Ectodermal cell (in vitro differentiated cells): Measurements from ENCODE around the gene MUC20.
"Not testable (repeated sequence)": the region's sequence is repeated elsewhere in the genome, so short reads cannot be mapped to it uniquely, and the experiment has no call there.

Experiments used
- H3K27ac ChIP-seq: 2 replicates; pipeline ENCODE4 v1.7.0; 2013; ENCODE audit warnings: mild to moderate bottlenecking, low read depth, low read length; ENCODE audit not compliant: insufficient read depth, poor library complexity, severe bottlenecking
- H3K27me3 ChIP-seq: 2 replicates; pipeline ENCODE4 v1.7.0; 2013; ENCODE audit warnings: mild to moderate bottlenecking, low read length; ENCODE audit not compliant: insufficient read depth, control insufficient read depth, poor library complexity, severe bottlenecking
- H3K36me3 ChIP-seq: one replicate; pipeline ENCODE4 v1.7.0; 2013; ENCODE audit warnings: low read length; ENCODE audit not compliant: control insufficient read depth, insufficient read depth
- H3K4me1 ChIP-seq: one replicate; pipeline ENCODE4 v1.7.0; 2013; ENCODE audit warnings: low read length; ENCODE audit not compliant: control insufficient read depth, insufficient read depth
- H3K4me3 ChIP-seq: 2 replicates; pipeline ENCODE4 v1.7.0; 2013; ENCODE audit warnings: low read depth, low read length, control low read depth; ENCODE audit not compliant: insufficient read depth
- H3K9me3 ChIP-seq: 2 replicates; pipeline ENCODE4 v1.7.0; 2013; ENCODE audit warnings: mild to moderate bottlenecking, low read length, moderate library complexity; ENCODE audit not compliant: control insufficient read depth
- WGBS, 2 experiments: methylation state at CpG; one replicate each; pipeline ENCODE4 v1.1.7; 2013; ENCODE audit warnings: missing lambda C conversion rate in 2 of 2; 5-methylcytosine and 5-hydroxymethylcytosine counted together

The MUC20 gene

GRCh38 chr3:195749101-195749500 lies 28.3 kb downstream of the MUC20 start:
- H3K27me3 ChIP-seq, result peaks cover 32% of the 10 kb centered on the region
- not testable (repeated sequence) for H3K4me1 ChIP-seq, H3K36me3 ChIP-seq, H3K4me3 ChIP-seq, H3K9me3 ChIP-seq, H3K27ac ChIP-seq
- WGBS, 2 experiments, result 92 to 93% methylated on average over 5 of the region's 5 CpGs

- no peak overlapping the region for H3K27ac ChIP-seq
- H3K36me3 ChIP-seq, result no peaks in the 10 kb centered on the region
- H3K27me3 ChIP-seq, result peaks cover 28% of the 10 kb centered on the region
- H3K9me3 ChIP-seq, result no peaks in the 10 kb centered on the region
- 91% methylated on average over 26 to 30 of the region's 30 CpGs for WGBS, 2 experiments
- H3K4me1 ChIP-seq, result no peaks in the 10 kb centered on the region
- no peak overlapping the region for H3K4me3 ChIP-seq
These were observed 30.2 kb downstream of the MUC20 start for GRCh38 chr3:195750797-195751520.

- 90 to 91% methylated on average over 7 of the region's 7 CpGs for WGBS, 2 experiments
- Histone ChIP-seq H3K9me3 (no peaks in the 10 kb centered on the region), H3K27ac (no peak overlapping the region)
These were observed 30.8 kb downstream of the MUC20 start for GRCh38 chr3:195751560-195751959.

GRCh38 chr3:195752066-195752465 lies 31.3 kb downstream of the MUC20 start:
- H3K4me3 ChIP-seq, result no peak overlapping the region
- WGBS, 2 experiments, result 89 to 93% methylated on average over 13 of the region's 13 CpGs
- no peaks in the 10 kb centered on the region for H3K4me1 ChIP-seq
- H3K27me3 ChIP-seq, result peaks cover 18% of the 10 kb centered on the region
- no peaks in the 10 kb centered on the region for H3K36me3 ChIP-seq
- no peak overlapping the region for H3K27ac ChIP-seq
- H3K9me3 ChIP-seq, result no peaks in the 10 kb centered on the region

More at GRCh38 chr3:195751560-195751959, 30.8 kb downstream of the MUC20 start:
- Histone ChIP-seq H3K4me1 (no peaks in the 10 kb centered on the region), H3K27me3 (peaks cover 23% of the 10 kb centered on the region), H3K4me3 (no peak overlapping the region), H3K36me3 (no peaks in the 10 kb centered on the region)

GRCh38 chr3:195752546-195753331 lies 32.0 kb downstream of the MUC20 start:
- no peaks in the 10 kb centered on the region for H3K4me1 ChIP-seq
- no peak overlapping the region for H3K4me3 ChIP-seq
- WGBS, 2 experiments, result 89 to 90% methylated on average over 26 of the region's 26 CpGs
- H3K36me3 ChIP-seq, result no peaks in the 10 kb centered on the region
- peaks cover 11% of the 10 kb centered on the region for H3K27me3 ChIP-seq
- no peak overlapping the region for H3K27ac ChIP-seq
- H3K9me3 ChIP-seq, result no peaks in the 10 kb centered on the region

GRCh38 chr3:195753581-195753980 lies 32.8 kb downstream of the MUC20 start:
- Histone ChIP-seq H3K4me3 (no peak overlapping the region), H3K27ac (no peak overlapping the region), H3K27me3 (peaks cover 6% of the 10 kb centered on the region), H3K9me3 (no peaks in the 10 kb centered on the region), H3K36me3 (no peaks in the 10 kb centered on the region), H3K4me1 (no peaks in the 10 kb centered on the region)
- 89 to 91% methylated on average over 14 of the region's 14 CpGs for WGBS, 2 experiments

GRCh38 chr3:195754141-195754540 lies 33.4 kb downstream of the MUC20 start:
- no peak overlapping the region for H3K4me3 ChIP-seq
- H3K4me1 ChIP-seq, result no peaks in the 10 kb centered on the region
- no peaks in the 10 kb centered on the region for H3K36me3 ChIP-seq
- peaks cover under 1% of the 10 kb centered on the region for H3K27me3 ChIP-seq
- 86 to 89% methylated on average over 19 of the region's 19 CpGs for WGBS, 2 experiments
- no peak overlapping the region for H3K27ac ChIP-seq
- H3K9me3 ChIP-seq, result no peaks in the 10 kb centered on the region

GRCh38 chr3:195754906-195755305 lies 34.1 kb downstream of the MUC20 start:
- WGBS, 2 experiments, result 91 to 93% methylated on average over 7 of the region's 7 CpGs
- no peak overlapping the region for H3K27ac ChIP-seq
- H3K27me3 ChIP-seq, result no peaks in the 10 kb centered on the region
- no peak overlapping the region for H3K4me3 ChIP-seq
- H3K9me3 ChIP-seq, result no peaks in the 10 kb centered on the region
- H3K36me3 ChIP-seq, result no peaks in the 10 kb centered on the region
- no peaks in the 10 kb centered on the region for H3K4me1 ChIP-seq

GRCh38 chr3:195755391-195755790 lies 34.6 kb downstream of the MUC20 start:
- Histone ChIP-seq H3K27me3 (no peaks in the 10 kb centered on the region), H3K36me3 (no peaks in the 10 kb centered on the region), H3K4me1 (no peaks in the 10 kb centered on the region), H3K4me3 (no peak overlapping the region), H3K27ac (no peak overlapping the region), H3K9me3 (no peaks in the 10 kb centered on the region)
- WGBS, 2 experiments, result 70 to 76% methylated on average over 7 of the region's 7 CpGs

- Histone ChIP-seq H3K36me3 (no peaks in the 10 kb centered on the region), H3K27ac (no peak overlapping the region), H3K4me1 (no peaks in the 10 kb centered on the region), H3K4me3 (no peak overlapping the region), H3K27me3 (no peaks in the 10 kb centered on the region), H3K9me3 (no peaks in the 10 kb centered on the region)
- 85 to 92% methylated on average over 10 to 14 of the region's 16 CpGs for WGBS, 2 experiments
These were observed 35.3 kb downstream of the MUC20 start for GRCh38 chr3:195755791-195756676.
